ENCODE data around the gene GUCY2C. TPM values are rescaled to one million over a fixed set of nuclear protein-coding genes. Genes with fewer than 3 reads are reported as not detected.
A peak's percentile ranks its signal among the peaks of the same experiment; 100 is the strongest.

GUCY2C gene
- total RNA-seq, 1 experiment from 2014 or later: 1.9 TPM

DNA sequence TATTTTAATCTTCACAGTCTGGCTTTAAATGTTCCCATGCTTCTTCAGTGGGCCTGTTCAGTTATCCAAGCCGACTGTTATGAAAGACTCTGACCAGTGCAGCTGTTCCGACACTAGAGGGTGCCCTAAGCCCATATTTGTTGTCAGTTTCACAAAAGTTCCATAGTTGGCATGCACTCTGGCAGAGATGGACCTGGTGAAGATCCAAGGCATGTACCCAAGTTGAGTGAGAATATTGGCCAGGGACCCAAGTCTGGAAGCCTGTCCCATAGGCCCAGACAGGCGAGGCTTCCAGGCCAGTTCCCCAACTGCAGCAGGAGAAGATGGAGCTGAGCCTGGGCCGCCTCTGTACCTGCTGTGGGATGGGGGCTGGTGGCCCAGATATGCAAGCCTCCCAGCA is 27.4 kb upstream of the GUCY2C start:
- no peak overlapping the region; the same call in 1 of the 2 replicates for H3K14ac ChIP-seq (ENCODE audit: insufficient read depth, low read length)
- peak; percentile 73 for DNase-seq
- Mint-ChIP-seq H3K27me3 (ENCODE audit: low read depth) (no peaks in the 10 kb centered on the region), H3K36me3 (ENCODE audit: insufficient read depth in 1 of 3, low read depth in 3 of 3) (peaks cover 7 to 30% (median 27%) of the 10 kb centered on the region in 3 experiments), H3K4me3 (peak overlapping the region in 1 of 2 experiments; percentile 47; a peak in 1 of 5 replicates), H3K9me3 (peaks cover 16 to 36% of the 10 kb centered on the region in 2 experiments), H3K27ac (no peak overlapping the region), H3K4me1 (no peaks in the 10 kb centered on the region)
- H3K27me3 ChIP-seq (ENCODE audit: insufficient read depth, low read length): no peaks in the 10 kb centered on the region
- H3K23me2 ChIP-seq (ENCODE audit: insufficient read length, low read depth, low read length, poor library complexity, severe bottlenecking): no peaks in the 10 kb centered on the region
- H3K18ac ChIP-seq (ENCODE audit: insufficient read length, low read depth, low read length): no peak overlapping the region
- H4K5ac ChIP-seq (ENCODE audit: insufficient read length, low read depth, low read length): no peak overlapping the region
- no peak overlapping the region for H4K8ac ChIP-seq (replicated peaks; ENCODE audit: insufficient read length, low read depth, low read length)
- TF ChIP-seq CTCF (conservative IDR thresholded peaks at IDR 0.05): peak; percentile 86
- no peak overlapping the region for H3K23ac ChIP-seq (ENCODE audit: insufficient read length, low read depth, low read length)
- H2BK120ac ChIP-seq (ENCODE audit: low read depth, low read length, poor library complexity, severe bottlenecking): no peak overlapping the region
- no peak overlapping the region for H2BK15ac ChIP-seq (ENCODE audit: low read depth, low read length)
- H4K91ac ChIP-seq (ENCODE audit: insufficient read length, low read depth, low read length): no peak overlapping the region
- H3K9ac ChIP-seq (ENCODE audit: extremely low read depth, insufficient read length, low read length): no peak overlapping the region
- WGBS (ENCODE audit: extremely low coverage, insufficient read length, low lambda C conversion rate): no CpG with 5 or more reads among the region's 4 CpGs
- no peak overlapping the region for H2AFZ ChIP-seq (ENCODE audit: low read length)
- no peak overlapping the region for H3T11ph ChIP-seq (ENCODE audit: low read length)
- no peak overlapping the region for H2AK5ac ChIP-seq (ENCODE audit: insufficient read length, low read length)
- H3K79me2 ChIP-seq (ENCODE audit: insufficient read depth, low read length): no peaks in the 10 kb centered on the region
- no peaks in the 10 kb centered on the region for H4K20me1 ChIP-seq (ENCODE audit: control insufficient read depth, insufficient read depth, insufficient read length)
- no peak overlapping the region for H3K4ac ChIP-seq (ENCODE audit: low read depth, low read length)
- no peak overlapping the region for H2BK12ac ChIP-seq (ENCODE audit: insufficient read length, low read depth, low read length)
- H3K4me2 ChIP-seq (ENCODE audit: insufficient read depth, insufficient read length, low read length): no peak overlapping the region
- no peaks in the 10 kb centered on the region for H3K9me3 ChIP-seq (ENCODE audit: control insufficient read depth, low read depth, low read length)
- no peaks in the 10 kb centered on the region for H3K4me1 ChIP-seq (ENCODE audit: insufficient read depth, low read length)
- H2BK5ac ChIP-seq (ENCODE audit: insufficient read length, low read length): no peak overlapping the region
- no peak overlapping the region for H3K56ac ChIP-seq (ENCODE audit: insufficient read length, low read depth, low read length)
- no peak overlapping the region for H3K27ac ChIP-seq (ENCODE audit: insufficient read length, low read depth, low read length)
- no peak overlapping the region for H2BK20ac ChIP-seq (ENCODE audit: low read depth, low read length, poor library complexity, severe bottlenecking)
- H3K79me1 ChIP-seq (ENCODE audit: insufficient read depth, low read depth, low read length, poor library complexity, severe bottlenecking): no peaks in the 10 kb centered on the region

All from H9 (cell line).